Measurements from ENCODE around the gene FAM110D. TPM values are rescaled to one million over a fixed set of nuclear protein-coding genes. Genes with fewer than 3 reads are reported as not detected.

The FAM110D gene
- total RNA-seq, 2 donors from 2014 or later = 0.38 to 1.1 TPM

GRCh38 chr1:26164861-26165842 is 6.3 kb downstream of the FAM110D start:
- peak overlapping the region; percentile 38 for H3K27ac ChIP-seq (ENCODE audit: low read depth, low read length)
- WGBS, 2 experiments (ENCODE audit: insufficient coverage in 1 of 2, insufficient read length in 1 of 2) = 37 to 48% methylated on average over 12 to 19 of the region's 19 CpGs
- peak; percentile 76 for DNase-seq
- no peak for TF ChIP-seq CTCF (conservative IDR thresholded peaks at IDR 0.05)
- peaks cover 34% of the 10 kb centered on the region for H3K4me1 Mint-ChIP-seq
- peak overlapping the region; percentile 94 for H3K27ac Mint-ChIP-seq
- H3K4me3 ChIP-seq (ENCODE audit: low read length) = peak overlapping the region; percentile 74
- peaks cover 3% of the 10 kb centered on the region for H3K4me1 ChIP-seq (ENCODE audit: control insufficient read depth, insufficient read depth, low read length)
- peaks cover 65% of the 10 kb centered on the region for H3K27me3 Mint-ChIP-seq (ENCODE audit: insufficient read depth)
- peak overlapping the region; percentile 67 for H3K4me3 Mint-ChIP-seq
- no peaks in the 10 kb centered on the region for H3K36me3 Mint-ChIP-seq (ENCODE audit: low read depth)
- no peaks in the 10 kb centered on the region for H3K9me3 Mint-ChIP-seq
- no peaks in the 10 kb centered on the region for H3K9me3 ChIP-seq (ENCODE audit: control insufficient read depth, low read length)
- H3K27me3 ChIP-seq (ENCODE audit: control insufficient read depth, insufficient read depth, low read length, poor library complexity, severe bottlenecking) = peaks cover 38% of the 10 kb centered on the region
- peak overlapping the region; percentile 44 for H3K9ac ChIP-seq (ENCODE audit: extremely low read depth, low read length, poor library complexity, severe bottlenecking)
- no peaks in the 10 kb centered on the region for H3K36me3 ChIP-seq (ENCODE audit: control insufficient read depth, insufficient read depth, low read length)

- no peak overlapping the region for H3K27ac Mint-ChIP-seq
- Histone ChIP-seq H3K4me3 (ENCODE audit: low read length) (no peak overlapping the region), H3K4me1 (ENCODE audit: control insufficient read depth, insufficient read depth, low read length) (peaks cover 15% of the 10 kb centered on the region), H3K27ac (ENCODE audit: low read depth, low read length) (no peak overlapping the region), H3K9me3 (ENCODE audit: control insufficient read depth, low read length) (no peaks in the 10 kb centered on the region), H3K27me3 (ENCODE audit: control insufficient read depth, insufficient read depth, low read length, poor library complexity, severe bottlenecking) (peaks cover 23% of the 10 kb centered on the region), H3K36me3 (ENCODE audit: control insufficient read depth, insufficient read depth, low read length) (no peaks in the 10 kb centered on the region), H3K9ac (ENCODE audit: extremely low read depth, low read length, poor library complexity, severe bottlenecking) (no peak overlapping the region)
- no peak overlapping the region for H3K4me3 Mint-ChIP-seq
- peaks cover 36% of the 10 kb centered on the region for H3K4me1 Mint-ChIP-seq
- peaks cover 4% of the 10 kb centered on the region for H3K36me3 Mint-ChIP-seq (ENCODE audit: low read depth)
- H3K9me3 Mint-ChIP-seq = no peaks in the 10 kb centered on the region
- no peak for TF ChIP-seq CTCF (conservative IDR thresholded peaks at IDR 0.05)
- 92% methylated on average over 4 of the region's 4 CpGs for WGBS, 2 experiments (ENCODE audit: insufficient coverage in 1 of 2, insufficient read length in 1 of 2)
- DNase-seq = no peak
- peaks cover 54% of the 10 kb centered on the region for H3K27me3 Mint-ChIP-seq (ENCODE audit: insufficient read depth)
These were observed 7.9 kb downstream of the FAM110D start for GRCh38 chr1:26166719-26167281.

- 61 to 85% methylated on average over 3 to 5 of the region's 5 CpGs for WGBS, 2 experiments (ENCODE audit: insufficient coverage in 1 of 2, insufficient read length in 1 of 2)
- Histone ChIP-seq H3K4me3 (ENCODE audit: low read length) (peak within 1 kb of the TSS; percentile 91), H3K9me3 (ENCODE audit: control insufficient read depth, low read length) (no peaks in the 10 kb centered on the region), H3K9ac (ENCODE audit: extremely low read depth, low read length, poor library complexity, severe bottlenecking) (peak within 1 kb of the TSS; percentile 79), H3K27me3 (ENCODE audit: control insufficient read depth, insufficient read depth, low read length, poor library complexity, severe bottlenecking) (peaks cover 5% of the 10 kb centered on the region), H3K36me3 (ENCODE audit: control insufficient read depth, insufficient read depth, low read length) (no peaks in the 10 kb centered on the region), H3K4me1 (ENCODE audit: control insufficient read depth, insufficient read depth, low read length) (peaks cover 15% of the 10 kb centered on the region), H3K27ac (ENCODE audit: low read depth, low read length) (peak within 1 kb of the TSS; percentile 79)
- TF ChIP-seq CTCF (conservative IDR thresholded peaks at IDR 0.05) = no peak
- Mint-ChIP-seq H3K4me1 (peaks cover 32% of the 10 kb centered on the region), H3K27me3 (ENCODE audit: insufficient read depth) (peaks cover 38% of the 10 kb centered on the region), H3K4me3 (peak within 1 kb of the TSS; percentile 80), H3K9me3 (no peaks in the 10 kb centered on the region), H3K36me3 (ENCODE audit: low read depth) (peaks cover 4% of the 10 kb centered on the region), H3K27ac (peak within 1 kb of the TSS; percentile 91)
- no peak for DNase-seq
These were observed 9.7 kb downstream of the FAM110D start, which contains the start of gene C1orf232 for GRCh38 chr1:26168410-26169197. Gene C1orf232 (minus strand): TSS chr1:26168963. CDS start chr1:26168499, 464 bp downstream.
